BE2C (cell line): ENCODE data around the gene FANCB.

Source experiments
- DNase-seq: peaks from one replicate; pipeline ENCODE4 v3.0.0-alpha.2; 2020
- H3K27me3 ChIP-seq: fragments of 250-450 bp; sonication (Bioruptor Pico); 2 replicates; pipeline ENCODE4 v1.5.1; 2020; ENCODE audit warnings: mild to moderate bottlenecking
- H3K36me3 ChIP-seq: fragments of 250-450 bp; sonication (Bioruptor Pico); 2 replicates; pipeline ENCODE4 v1.5.1; 2020; ENCODE audit warnings: mild to moderate bottlenecking
- H3K4me1 ChIP-seq: fragments of 250-450 bp; sonication (Bioruptor Pico); 2 replicates; pipeline ENCODE4 v1.5.1; 2020
- H3K4me3 ChIP-seq: 2 replicates; pipeline ENCODE4 v1.5.1; 2011; ENCODE audit warnings: low read depth, low read length
- H3K9me3 ChIP-seq: fragments of 250-450 bp; sonication (Bioruptor Pico); 2 replicates; pipeline ENCODE4 v1.5.1; 2020
- CTCF ChIP-seq: IDR thresholded peaks from 2 replicates; pipeline ENCODE4 v1.5.1; 2012; ENCODE audit warnings: mild to moderate bottlenecking, low read depth, low read length

Gene FANCB

GRCh38 chrX:14837155-14837554 is 35.7 kb downstream of the FANCB start:
- Histone ChIP-seq H3K4me3 (no peak overlapping the region), H3K9me3 (no peaks in the 10 kb centered on the region), H3K36me3 (no peaks in the 10 kb centered on the region; the same call in 1 of the 2 replicates), H3K27me3 (no peaks in the 10 kb centered on the region), H3K4me1 (no peaks in the 10 kb centered on the region)
- no peak for DNase-seq
- TF ChIP-seq CTCF, result no peak

- H3K9me3 ChIP-seq, result no peaks in the 10 kb centered on the region
- no peaks in the 10 kb centered on the region; the same call in 1 of the 2 replicates for H3K36me3 ChIP-seq
- H3K27me3 ChIP-seq, result no peaks in the 10 kb centered on the region
- TF ChIP-seq CTCF, result no peak
- no peak for DNase-seq
- no peaks in the 10 kb centered on the region for H3K4me1 ChIP-seq
- H3K4me3 ChIP-seq, result no peak overlapping the region
Observed at GRCh38 chrX:14832586-14832985, 40.3 kb downstream of the FANCB start.

- no peaks in the 10 kb centered on the region for H3K27me3 ChIP-seq
- H3K36me3 ChIP-seq, result no peaks in the 10 kb centered on the region; the same call in 1 of the 2 replicates
- DNase-seq, result no peak
- no peaks in the 10 kb centered on the region for H3K9me3 ChIP-seq
- H3K4me1 ChIP-seq, result no peaks in the 10 kb centered on the region
- no peak for TF ChIP-seq CTCF
- no peak overlapping the region for H3K4me3 ChIP-seq
Observed at GRCh38 chrX:14832151-14832550, 40.7 kb downstream of the FANCB start.

GRCh38 chrX:14829643-14830042 is 43.2 kb downstream of the FANCB start:
- DNase-seq, result no peak
- no peak for TF ChIP-seq CTCF
- no peaks in the 10 kb centered on the region for H3K36me3 ChIP-seq
- H3K9me3 ChIP-seq, result no peaks in the 10 kb centered on the region
- no peak overlapping the region for H3K4me3 ChIP-seq
- no peaks in the 10 kb centered on the region for H3K27me3 ChIP-seq
- no peaks in the 10 kb centered on the region for H3K4me1 ChIP-seq

- no peaks in the 10 kb centered on the region for H3K9me3 ChIP-seq
- H3K27me3 ChIP-seq, result no peaks in the 10 kb centered on the region
- TF ChIP-seq CTCF, result no peak
- no peak overlapping the region for H3K4me3 ChIP-seq
- no peak for DNase-seq
- H3K4me1 ChIP-seq, result no peaks in the 10 kb centered on the region
- no peaks in the 10 kb centered on the region for H3K36me3 ChIP-seq
Observed at GRCh38 chrX:14826319-14826718, 46.5 kb downstream of the FANCB start.

GRCh38 chrX:14825851-14826250 is 47.0 kb downstream of the FANCB start:
- H3K4me1 ChIP-seq, result no peaks in the 10 kb centered on the region
- TF ChIP-seq CTCF, result no peak
- DNase-seq, result no peak
- no peaks in the 10 kb centered on the region for H3K27me3 ChIP-seq
- no peak overlapping the region for H3K4me3 ChIP-seq
- H3K9me3 ChIP-seq, result no peaks in the 10 kb centered on the region
- no peaks in the 10 kb centered on the region for H3K36me3 ChIP-seq
